ENCODE results near the gene AACS. TPM values are rescaled to one million over a fixed set of nuclear protein-coding genes. Genes with fewer than 3 reads are reported as not detected.

AACS gene
- total RNA-seq, 1 experiment from 2014 or later = 54.0 TPM

DNA sequence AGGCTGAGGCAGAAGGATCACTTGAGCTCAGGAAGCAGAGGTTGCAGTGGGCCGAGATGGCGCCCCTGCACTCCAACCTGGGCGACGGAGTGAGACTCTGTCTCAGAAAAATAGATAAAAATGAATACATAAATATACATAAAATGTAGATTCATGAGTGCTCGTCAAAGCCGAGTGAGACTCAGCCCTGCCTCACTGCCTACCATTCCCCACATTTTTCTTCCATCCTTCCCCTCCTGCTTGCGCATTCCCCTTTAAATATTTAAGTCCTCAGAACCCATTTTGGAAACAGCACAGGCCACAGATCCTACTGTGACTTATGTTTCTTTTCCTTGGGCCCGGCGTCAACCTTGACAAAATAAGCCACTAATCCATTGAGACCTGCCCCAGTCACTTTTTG, 31.9 kb upstream of the AACS start:
- Mint-ChIP-seq H3K27ac (peak overlapping the region; percentile 12; the same call in 1 of the 2 replicates), H3K4me1 (peaks cover 8% of the 10 kb centered on the region), H3K27me3 (ENCODE audit: low read depth) (no peaks in the 10 kb centered on the region), H3K36me3 (peaks cover 7% of the 10 kb centered on the region), H3K4me3 (no peak overlapping the region), H3K9me3 (peaks cover 11% of the 10 kb centered on the region)
- ATAC-seq (no peak), DNase-seq (ENCODE audit: low spot score) (no peak)
- CTCF ChIA-PET = interaction anchor here (1.1 kb wide), 1 partner anchor 93 kb away, joined by 3 read pairs; no protein-coding TSS in a partner anchor
- POLR2A ChIA-PET = no interaction called here
- TF ChIP-seq, protein P1, sequence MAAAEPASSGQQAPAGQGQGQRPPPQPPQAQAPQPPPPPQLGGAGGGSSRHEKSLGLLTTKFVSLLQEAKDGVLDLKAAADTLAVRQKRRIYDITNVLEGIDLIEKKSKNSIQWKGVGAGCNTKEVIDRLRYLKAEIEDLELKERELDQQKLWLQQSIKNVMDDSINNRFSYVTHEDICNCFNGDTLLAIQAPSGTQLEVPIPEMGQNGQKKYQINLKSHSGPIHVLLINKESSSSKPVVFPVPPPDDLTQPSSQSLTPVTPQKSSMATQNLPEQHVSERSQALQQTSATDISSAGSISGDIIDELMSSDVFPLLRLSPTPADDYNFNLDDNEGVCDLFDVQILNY (CRISPR knock-in tag; IDR thresholded peaks at IDR 0.05) = no peak
- TF ChIP-seq PRRX2 (CRISPR knock-in tag; IDR thresholded peaks at IDR 0.05) (no peak), FOXP1 (CRISPR knock-in tag; IDR thresholded peaks at IDR 0.05; ENCODE audit: borderline replicate concordance) (no peak), NFE2L1 (CRISPR knock-in tag; IDR thresholded peaks at IDR 0.05) (no peak), NFATC4 (CRISPR knock-in tag; IDR thresholded peaks at IDR 0.05) (no peak), FOXK1 (CRISPR knock-in tag; IDR thresholded peaks at IDR 0.05) (no peak), ETV6 (CRISPR knock-in tag; IDR thresholded peaks at IDR 0.05) (no peak)
- TF ChIP-seq, protein P2, sequence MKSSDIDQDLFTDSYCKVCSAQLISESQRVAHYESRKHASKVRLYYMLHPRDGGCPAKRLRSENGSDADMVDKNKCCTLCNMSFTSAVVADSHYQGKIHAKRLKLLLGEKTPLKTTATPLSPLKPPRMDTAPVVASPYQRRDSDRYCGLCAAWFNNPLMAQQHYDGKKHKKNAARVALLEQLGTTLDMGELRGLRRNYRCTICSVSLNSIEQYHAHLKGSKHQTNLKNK (CRISPR knock-in tag; IDR thresholded peaks at IDR 0.05) = no peak
- TF ChIP-seq, protein P3, sequence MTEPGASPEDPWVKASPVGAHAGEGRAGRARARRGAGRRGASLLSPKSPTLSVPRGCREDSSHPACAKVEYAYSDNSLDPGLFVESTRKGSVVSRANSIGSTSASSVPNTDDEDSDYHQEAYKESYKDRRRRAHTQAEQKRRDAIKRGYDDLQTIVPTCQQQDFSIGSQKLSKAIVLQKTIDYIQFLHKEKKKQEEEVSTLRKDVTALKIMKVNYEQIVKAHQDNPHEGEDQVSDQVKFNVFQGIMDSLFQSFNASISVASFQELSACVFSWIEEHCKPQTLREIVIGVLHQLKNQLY (CRISPR knock-in tag; IDR thresholded peaks at IDR 0.05) = no peak
- TF ChIP-seq, protein P4, sequence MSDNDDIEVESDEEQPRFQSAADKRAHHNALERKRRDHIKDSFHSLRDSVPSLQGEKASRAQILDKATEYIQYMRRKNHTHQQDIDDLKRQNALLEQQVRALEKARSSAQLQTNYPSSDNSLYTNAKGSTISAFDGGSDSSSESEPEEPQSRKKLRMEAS (CRISPR knock-in tag; IDR thresholded peaks at IDR 0.05) = no peak
- TF ChIP-seq, protein P5, sequence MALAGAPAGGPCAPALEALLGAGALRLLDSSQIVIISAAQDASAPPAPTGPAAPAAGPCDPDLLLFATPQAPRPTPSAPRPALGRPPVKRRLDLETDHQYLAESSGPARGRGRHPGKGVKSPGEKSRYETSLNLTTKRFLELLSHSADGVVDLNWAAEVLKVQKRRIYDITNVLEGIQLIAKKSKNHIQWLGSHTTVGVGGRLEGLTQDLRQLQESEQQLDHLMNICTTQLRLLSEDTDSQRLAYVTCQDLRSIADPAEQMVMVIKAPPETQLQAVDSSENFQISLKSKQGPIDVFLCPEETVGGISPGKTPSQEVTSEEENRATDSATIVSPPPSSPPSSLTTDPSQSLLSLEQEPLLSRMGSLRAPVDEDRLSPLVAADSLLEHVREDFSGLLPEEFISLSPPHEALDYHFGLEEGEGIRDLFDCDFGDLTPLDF (CRISPR knock-in tag; IDR thresholded peaks at IDR 0.05) = no peak

DNA sequence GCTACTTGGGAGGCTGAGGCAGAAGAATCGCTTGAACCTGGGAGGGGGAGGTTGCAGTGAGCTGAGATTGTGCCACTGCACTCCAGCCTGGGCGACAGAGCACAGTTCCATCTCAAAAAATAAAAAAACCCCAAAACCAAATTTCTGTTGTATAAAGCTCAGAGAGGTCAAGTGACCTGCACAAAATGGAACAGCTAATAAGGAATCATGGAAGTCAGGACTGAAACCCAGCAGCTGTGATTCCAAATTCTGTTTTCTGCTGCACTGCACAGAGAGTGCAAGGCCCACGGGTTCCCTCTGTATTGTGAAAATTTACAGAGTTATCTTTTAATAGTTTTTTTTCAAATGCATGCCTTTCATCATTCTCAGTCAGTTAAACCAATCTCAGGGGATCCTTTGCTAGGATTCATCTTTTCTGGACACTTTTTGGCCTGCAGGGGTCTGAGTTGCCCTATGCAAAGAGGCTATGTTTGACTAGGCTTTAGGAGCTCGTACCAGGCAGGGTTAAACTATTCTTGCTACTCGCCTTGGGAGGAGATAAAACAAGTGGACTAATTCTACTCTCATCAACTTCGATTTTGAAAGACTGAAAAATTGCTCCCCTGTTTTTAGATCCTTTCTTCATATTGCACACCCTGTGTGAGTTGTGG, 26.1 kb upstream of the AACS start:
- ChIA-PET POLR2A (no interaction called here), CTCF (interaction anchor here (0.5 to 1.3 kb wide), 4 partner anchors 10 to 94 kb away, joined by 3 to 9 read pairs (median 7); no protein-coding TSS in a partner anchor)
- H3K27ac Mint-ChIP-seq = no peak overlapping the region
- ATAC-seq (peak; percentile 56; the same call in 1 of the 2 replicates), DNase-seq (ENCODE audit: low spot score) (no peak)
- H3K36me3 Mint-ChIP-seq = peaks cover 7% of the 10 kb centered on the region
- H3K27me3 Mint-ChIP-seq (ENCODE audit: low read depth) = no peaks in the 10 kb centered on the region
- peaks cover 11% of the 10 kb centered on the region for H3K9me3 Mint-ChIP-seq
- H3K4me1 Mint-ChIP-seq = no peaks in the 10 kb centered on the region
- H3K4me3 Mint-ChIP-seq = no peak overlapping the region
- no peak for TF ChIP-seq ZNF138 (CRISPR knock-in tag; conservative IDR thresholded peaks at IDR 0.05)
- TF ChIP-seq, protein P6, sequence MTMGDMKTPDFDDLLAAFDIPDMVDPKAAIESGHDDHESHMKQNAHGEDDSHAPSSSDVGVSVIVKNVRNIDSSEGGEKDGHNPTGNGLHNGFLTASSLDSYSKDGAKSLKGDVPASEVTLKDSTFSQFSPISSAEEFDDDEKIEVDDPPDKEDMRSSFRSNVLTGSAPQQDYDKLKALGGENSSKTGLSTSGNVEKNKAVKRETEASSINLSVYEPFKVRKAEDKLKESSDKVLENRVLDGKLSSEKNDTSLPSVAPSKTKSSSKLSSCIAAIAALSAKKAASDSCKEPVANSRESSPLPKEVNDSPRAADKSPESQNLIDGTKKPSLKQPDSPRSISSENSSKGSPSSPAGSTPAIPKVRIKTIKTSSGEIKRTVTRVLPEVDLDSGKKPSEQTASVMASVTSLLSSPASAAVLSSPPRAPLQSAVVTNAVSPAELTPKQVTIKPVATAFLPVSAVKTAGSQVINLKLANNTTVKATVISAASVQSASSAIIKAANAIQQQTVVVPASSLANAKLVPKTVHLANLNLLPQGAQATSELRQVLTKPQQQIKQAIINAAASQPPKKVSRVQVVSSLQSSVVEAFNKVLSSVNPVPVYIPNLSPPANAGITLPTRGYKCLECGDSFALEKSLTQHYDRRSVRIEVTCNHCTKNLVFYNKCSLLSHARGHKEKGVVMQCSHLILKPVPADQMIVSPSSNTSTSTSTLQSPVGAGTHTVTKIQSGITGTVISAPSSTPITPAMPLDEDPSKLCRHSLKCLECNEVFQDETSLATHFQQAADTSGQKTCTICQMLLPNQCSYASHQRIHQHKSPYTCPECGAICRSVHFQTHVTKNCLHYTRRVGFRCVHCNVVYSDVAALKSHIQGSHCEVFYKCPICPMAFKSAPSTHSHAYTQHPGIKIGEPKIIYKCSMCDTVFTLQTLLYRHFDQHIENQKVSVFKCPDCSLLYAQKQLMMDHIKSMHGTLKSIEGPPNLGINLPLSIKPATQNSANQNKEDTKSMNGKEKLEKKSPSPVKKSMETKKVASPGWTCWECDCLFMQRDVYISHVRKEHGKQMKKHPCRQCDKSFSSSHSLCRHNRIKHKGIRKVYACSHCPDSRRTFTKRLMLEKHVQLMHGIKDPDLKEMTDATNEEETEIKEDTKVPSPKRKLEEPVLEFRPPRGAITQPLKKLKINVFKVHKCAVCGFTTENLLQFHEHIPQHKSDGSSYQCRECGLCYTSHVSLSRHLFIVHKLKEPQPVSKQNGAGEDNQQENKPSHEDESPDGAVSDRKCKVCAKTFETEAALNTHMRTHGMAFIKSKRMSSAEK (CRISPR knock-in tag; IDR thresholded peaks at IDR 0.05; ENCODE audit: borderline replicate concordance) = no peak
- TF ChIP-seq FOXJ3 (CRISPR knock-in tag; IDR thresholded peaks at IDR 0.05; ENCODE audit: borderline replicate concordance) = no peak
- no peak for TF ChIP-seq CREM (CRISPR knock-in tag; IDR thresholded peaks at IDR 0.05)
- no peak for TF ChIP-seq CBFB (CRISPR knock-in tag; IDR thresholded peaks at IDR 0.05; ENCODE audit: low read depth)
- TF ChIP-seq, protein P4 (CRISPR knock-in tag; IDR thresholded peaks at IDR 0.05) = no peak
- TF ChIP-seq ZBTB21 (CRISPR knock-in tag; IDR thresholded peaks at IDR 0.05; ENCODE audit: borderline replicate concordance) = no peak
- TF ChIP-seq NFATC4 (CRISPR knock-in tag; IDR thresholded peaks at IDR 0.05) = no peak
- TF ChIP-seq, protein P7, sequence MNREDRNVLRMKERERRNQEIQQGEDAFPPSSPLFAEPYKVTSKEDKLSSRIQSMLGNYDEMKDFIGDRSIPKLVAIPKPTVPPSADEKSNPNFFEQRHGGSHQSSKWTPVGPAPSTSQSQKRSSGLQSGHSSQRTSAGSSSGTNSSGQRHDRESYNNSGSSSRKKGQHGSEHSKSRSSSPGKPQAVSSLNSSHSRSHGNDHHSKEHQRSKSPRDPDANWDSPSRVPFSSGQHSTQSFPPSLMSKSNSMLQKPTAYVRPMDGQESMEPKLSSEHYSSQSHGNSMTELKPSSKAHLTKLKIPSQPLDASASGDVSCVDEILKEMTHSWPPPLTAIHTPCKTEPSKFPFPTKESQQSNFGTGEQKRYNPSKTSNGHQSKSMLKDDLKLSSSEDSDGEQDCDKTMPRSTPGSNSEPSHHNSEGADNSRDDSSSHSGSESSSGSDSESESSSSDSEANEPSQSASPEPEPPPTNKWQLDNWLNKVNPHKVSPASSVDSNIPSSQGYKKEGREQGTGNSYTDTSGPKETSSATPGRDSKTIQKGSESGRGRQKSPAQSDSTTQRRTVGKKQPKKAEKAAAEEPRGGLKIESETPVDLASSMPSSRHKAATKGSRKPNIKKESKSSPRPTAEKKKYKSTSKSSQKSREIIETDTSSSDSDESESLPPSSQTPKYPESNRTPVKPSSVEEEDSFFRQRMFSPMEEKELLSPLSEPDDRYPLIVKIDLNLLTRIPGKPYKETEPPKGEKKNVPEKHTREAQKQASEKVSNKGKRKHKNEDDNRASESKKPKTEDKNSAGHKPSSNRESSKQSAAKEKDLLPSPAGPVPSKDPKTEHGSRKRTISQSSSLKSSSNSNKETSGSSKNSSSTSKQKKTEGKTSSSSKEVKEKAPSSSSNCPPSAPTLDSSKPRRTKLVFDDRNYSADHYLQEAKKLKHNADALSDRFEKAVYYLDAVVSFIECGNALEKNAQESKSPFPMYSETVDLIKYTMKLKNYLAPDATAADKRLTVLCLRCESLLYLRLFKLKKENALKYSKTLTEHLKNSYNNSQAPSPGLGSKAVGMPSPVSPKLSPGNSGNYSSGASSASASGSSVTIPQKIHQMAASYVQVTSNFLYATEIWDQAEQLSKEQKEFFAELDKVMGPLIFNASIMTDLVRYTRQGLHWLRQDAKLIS (CRISPR knock-in tag; IDR thresholded peaks at IDR 0.05; ENCODE audit: borderline replicate concordance) = no peak

Measured in WTC11 (cell line).